T-helper 2 cell (primary cell): ENCODE data around the gene NACC2.
A peak's percentile ranks its signal among the peaks of the same experiment; 100 is the strongest.

Source experiments
- DNase-seq, 5 experiments: peaks; one replicate each; pipeline versions ENCODE4 v3.0.0 to v3.0.0-alpha.2; 2012 to 2022

The NACC2 gene

DNA sequence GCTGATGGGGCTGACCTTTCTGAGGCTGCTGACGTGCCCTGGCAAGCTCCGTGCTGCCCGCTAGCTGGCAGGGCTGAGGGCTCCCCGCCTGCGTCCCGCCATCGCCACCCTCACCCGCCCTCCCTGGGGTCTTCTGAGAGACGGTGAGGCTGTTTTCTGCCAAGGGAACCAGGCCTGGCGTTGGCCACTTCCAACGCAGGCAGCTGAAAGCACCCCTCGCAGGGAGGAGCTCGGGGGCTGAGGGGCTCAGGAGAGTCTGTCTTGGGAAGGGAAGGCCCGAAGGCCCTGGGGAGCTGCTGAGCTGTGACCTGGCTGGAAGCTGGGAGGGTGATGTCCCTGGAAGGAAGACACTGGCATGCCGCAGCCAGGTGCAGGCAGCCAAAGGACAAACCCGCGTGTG lies 33.3 kb upstream of the NACC2 start:
- DNase-seq, result no peak

DNA sequence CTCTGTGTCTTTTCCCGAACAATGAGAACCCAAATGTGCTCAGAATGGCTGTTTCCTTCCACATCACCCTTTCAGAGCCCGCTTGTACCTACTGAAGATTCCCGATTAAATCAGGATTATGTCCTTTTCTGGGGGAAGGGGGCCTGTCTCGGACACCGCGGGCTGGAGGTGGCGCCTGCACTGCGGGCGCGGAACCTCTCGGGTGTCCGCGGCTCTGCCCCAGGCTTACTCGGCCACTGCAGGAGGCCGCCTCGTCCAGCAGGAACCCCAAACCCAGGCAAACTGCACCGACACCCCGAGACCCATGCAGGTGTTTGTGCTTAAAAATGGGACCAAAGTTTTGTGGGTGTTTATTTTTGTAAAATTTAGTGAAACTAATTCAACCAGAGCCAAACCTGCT lies 32.2 kb upstream of the NACC2 start:
- DNase-seq, result no peak

DNA sequence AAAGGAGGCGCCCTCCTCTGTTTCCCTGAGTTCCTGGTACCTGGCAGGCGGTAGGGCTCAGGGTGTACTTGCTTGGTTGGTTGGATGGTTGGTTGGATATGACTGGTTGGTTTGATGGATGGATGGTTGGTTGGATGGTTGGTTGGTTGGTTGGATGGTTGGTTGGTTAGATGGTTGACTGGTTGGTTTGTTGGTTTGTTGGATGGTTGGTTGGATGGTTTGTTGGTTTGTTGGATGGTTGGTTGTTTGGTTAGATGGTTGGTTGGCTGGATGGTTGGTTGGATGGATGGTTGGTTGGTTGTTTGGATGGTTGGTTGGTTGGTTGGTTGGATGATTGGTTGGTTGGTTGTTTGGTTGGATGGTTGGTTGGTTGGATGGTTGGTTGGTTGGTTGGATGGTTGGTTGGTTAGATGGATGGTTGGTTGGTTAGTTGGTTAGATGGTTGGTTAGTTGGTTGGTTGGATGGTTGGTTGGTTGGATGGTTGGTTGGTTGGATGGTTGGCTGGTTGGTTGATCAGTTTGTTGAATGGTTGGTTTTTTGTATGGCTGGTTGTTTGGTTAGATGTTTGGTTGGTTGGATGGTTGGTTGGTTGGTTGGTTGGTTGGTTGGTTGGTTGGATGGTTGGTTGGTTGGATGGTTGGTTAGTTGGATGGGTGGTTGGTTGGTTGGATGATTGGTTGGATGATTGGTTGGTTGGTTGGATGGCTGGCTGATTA lies 30.0 kb upstream of the NACC2 start:
- DNase-seq, result no peak

DNA sequence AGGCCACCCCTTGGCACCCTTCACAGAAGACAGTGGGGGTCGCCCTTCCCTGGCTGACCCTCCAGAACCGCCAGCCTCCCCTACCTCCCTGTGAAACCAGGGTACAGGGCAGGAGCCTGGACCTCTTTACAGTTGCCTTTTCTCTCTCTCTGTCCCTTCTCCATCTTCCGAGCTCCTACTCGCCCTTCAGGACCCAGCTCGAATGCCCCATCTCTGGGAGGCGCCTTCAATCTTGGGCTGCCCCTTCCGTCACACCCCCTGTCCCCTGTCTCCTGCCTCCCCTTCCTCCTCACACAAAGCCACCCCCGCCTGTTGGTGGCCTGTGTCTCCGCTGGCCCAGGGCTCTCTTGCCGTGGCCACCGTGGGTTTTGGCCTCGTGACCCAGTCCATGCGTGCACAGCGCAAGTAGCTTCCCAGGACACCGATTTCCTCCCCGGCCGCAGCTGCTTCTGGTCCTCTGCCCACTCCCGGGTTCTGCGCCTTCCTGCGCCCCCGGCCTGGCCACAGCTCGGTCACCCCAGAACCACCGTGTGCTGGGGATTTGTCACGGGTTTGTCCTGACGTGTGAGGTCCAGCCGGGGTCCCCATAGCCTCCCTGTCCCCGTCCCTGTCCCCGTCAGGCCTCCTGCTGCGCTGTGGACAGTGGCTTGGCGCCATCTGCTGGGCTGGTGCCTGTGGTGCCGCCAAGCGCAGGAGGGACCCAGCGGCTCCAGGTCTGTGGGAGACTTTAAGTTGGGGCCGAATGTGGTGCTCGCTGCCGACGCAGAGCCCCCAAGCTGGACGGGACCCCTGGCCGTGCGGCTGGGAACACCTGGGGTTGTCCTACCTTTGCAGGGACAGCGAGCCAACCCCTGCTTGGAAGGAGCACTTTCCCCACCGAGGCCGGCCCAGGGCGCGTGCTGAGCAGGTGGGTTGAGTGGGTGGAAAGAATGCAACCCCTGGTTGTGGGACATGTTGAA lies 27.6 kb upstream of the NACC2 start:
- DNase-seq, result peak; percentile 48 to 69 (median 66)

DNA sequence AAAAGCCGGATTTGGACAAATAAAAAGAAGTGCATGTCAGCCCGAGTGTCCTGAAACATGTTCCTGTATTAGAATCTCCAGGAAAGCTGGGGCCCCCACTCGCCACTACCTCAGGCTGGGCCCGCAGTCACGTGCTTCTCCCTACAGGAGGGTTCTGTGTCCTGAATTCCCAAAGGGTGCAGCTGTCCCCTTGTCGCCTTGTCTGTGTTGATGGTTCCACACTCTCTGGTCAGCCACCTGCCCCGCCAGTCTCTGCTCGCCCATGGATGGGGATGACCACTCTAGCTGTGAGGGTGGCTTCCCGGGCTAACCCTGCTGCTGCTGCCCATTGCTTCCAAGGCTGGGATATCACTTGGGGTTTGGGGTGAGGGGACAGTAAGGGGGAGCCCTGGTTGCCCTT lies 26.7 kb upstream of the NACC2 start:
- no peak for DNase-seq

DNA sequence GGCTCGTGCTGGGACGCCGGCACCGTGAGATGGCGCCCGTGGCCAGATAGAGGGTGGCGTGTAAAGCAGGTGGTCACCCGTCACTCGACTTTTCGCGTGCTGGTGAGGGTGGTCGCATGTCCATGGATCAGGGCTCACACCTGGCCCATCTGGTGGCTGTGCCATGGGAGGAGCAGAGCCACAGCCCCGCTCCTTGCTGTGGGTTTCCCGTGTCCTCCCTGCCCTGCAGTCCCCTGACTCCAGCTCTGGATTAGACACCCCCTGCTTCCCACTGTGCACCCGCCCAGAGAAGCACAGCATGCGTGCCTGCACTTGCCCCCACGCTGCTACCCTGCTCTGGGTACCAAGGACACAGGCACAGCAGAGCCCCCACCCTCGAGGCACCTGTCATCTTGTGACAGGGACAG lies 25.4 kb upstream of the NACC2 start:
- DNase-seq, result no peak

DNA sequence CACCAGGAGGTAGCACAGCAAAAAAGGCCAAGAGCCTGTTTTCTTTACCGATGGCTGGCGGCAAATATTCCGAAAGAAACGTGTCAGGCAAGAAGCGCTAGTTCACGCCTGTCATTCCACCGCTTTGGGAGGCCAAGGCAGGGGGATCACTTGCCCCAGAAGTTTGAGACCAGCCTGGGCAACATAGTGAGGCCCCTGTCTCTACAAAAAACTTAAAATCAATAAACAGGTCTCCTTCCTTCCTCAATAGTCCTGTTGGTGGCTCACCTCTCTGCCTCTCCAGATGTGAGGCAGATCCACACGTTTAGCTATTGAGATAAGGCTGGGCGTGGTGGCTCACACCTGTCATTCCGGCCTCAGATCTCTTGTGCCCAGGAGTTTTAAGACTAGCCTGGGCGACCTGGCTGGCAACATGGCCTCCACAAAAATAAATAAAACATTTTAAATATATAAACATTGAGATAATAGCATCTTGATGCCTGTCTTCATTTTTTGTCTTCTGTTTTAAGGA lies 24.8 kb upstream of the NACC2 start:
- DNase-seq, result no peak

DNA sequence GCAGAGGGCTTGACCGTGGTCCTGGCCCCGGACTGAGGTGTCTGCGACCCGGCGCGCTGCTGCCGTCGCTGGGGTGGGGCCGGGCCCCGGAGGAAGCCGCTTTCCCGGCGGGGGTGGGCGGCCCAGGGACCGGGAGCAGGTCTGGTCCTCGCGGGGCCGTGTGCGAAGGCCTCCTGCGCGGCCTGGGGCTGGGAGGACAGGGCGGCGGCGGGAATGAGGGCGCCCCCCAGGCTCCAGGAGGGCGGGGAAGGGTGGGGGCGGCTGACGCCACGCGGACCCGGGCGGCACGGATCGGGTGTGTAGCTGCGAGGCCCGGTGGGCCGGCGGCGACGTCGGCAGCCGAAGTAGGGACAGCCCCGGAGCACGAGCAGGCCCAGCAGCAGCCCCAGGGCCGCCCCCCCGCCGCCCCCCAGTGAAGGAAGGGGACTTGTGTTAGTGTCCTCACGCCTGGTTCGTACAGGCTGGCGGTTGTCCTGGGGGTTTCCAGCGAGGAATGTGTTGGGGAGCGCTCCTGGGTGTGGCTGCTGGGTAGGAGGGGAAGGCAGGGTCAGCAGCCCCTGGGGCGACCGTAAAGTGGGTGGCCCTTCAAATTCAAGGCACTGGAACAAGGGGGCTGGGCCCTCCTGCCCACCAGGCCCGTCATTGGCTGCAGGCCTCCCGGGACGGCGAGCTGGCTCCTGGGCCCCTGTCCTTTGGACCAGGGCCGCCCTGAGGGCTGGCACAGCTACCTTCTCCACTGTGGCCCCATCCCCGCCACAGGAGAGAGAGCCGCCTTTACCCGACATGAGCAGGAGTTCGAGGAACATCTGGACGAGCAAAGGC lies 24.2 kb upstream of the NACC2 start:
- no peak for DNase-seq

DNA sequence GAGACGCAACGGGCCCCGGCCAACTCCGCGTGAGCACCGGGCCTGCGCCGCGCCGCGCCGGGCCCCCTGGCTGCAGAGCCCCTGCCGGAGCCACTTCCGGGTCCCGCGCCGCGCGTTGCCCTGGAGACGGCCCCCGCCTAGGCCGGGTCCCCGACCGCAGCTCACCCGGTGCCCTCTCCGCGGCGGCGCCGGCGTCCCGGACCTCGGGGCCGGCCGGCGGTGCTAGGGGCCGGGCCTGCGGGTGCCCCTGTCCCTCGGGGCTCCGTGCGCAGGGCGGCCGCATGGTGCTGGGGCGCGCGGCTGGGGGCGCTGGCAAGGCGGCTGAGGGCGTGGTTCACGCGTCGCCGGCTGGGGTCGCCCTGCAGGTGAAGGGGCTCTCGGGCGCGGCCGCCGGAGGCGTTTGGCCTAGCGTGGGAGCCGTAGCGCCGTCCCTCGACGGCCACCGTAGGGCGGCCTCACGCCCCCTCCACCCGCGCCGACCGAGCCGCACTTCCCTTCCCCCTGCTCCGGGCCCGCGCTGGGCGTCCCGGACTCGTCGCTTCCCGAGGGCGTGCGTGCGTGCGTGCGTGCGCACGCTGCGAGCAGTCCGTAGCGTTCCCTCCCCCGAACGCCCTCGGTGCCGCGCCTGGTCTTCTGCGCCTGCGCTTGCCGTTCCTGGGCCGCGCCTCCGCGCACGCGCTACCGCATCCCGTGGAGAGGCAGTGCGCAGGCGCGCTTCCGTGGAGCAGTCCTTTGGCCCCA lies 23.4 kb upstream of the NACC2 start, which contains the start of gene TMEM250:
TSS of gene TMEM250 (minus strand) at position 556 of the 741 bp plus-strand sequence. CDS start 1,975 bp downstream, outside the sequence.
- DNase-seq, result peak; percentile 92 to 98 (median 94)

DNA sequence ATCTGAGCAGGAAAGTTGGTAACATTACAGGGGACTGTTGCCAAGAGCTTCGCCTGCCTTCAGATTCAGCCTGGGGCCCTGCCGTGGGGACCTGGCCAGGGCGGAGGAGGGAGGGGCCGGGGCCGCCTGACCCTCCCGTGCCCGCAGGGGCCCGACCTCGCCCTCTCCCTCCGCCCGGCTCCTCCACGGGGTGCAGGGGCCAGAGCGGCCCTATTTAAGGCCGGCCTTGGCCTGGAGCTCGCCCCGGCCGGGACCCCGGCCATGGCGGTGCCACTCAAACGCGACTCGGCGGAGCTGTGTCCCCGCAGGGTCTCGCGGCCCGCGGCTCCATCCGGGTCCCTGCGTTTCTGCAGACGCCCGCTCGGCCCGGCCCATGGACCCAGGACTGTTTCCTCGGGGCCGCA lies 22.8 kb upstream of the NACC2 start:
- no peak for DNase-seq

DNA sequence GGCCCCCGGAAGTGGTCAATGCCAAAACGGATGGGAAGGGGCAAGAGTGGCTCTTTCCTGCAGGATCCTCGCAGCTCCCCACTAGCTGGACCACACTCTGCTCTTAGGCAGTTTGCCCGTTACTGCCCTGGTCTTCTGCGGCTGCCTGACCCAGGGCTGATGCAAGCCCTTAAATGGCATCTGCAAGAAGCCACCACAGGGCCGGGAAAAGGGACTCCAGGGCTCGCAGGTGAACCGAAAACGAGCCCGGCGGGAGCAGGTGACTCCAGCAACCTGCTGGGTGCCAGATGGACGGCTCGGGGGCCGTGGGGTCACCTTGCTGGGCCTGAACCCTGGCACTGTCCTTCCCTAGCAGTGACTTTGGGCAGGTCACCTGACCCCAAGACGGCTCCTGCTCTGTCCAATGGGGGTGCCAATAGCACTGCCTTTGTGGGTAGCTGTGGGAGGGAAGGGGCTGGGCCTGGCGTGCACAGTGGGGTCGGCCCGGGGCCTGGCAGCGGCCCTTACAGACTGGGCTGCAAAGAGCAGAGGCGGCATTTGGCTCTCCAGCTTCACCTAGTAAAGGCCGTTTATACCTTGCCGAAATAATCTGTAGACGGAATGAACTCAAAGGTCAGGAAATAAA lies 22.3 kb upstream of the NACC2 start:
- peak in 1 of 5 experiments; percentile 63 for DNase-seq

DNA sequence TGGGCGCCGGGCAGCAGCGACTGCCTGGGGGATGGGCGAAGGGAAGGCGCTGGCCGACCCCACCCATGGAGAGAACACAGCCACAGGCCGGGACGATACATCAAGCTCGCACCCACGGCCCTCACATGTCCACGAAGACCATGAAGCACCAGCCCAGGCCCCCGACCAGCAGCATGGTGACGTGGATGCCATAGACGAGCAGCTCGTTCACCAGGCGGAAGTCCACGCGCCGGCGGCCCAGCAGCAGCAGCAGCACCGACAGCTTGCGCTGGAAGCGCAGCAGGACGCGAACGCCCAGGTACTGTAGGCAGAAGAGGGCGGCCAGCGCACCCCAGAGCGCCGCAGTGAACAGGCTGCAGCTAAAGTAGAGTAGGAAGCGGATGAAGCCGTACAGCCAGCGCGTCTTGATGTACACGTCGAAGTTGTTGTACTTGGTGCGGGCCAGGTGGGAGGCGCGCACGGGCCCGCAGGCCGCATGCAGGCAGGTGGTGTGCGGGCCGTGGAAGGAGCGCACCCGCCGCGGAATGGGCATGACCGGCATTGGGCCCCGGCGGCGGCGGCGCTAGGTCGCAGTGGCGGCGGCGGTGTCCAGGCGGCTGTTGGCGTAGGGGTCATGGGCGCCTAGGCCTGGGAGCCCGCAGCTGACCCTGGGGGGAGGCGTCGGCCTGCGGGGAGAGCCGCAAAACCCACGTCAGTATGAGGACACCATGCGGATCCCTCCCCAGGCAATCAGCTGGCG lies 21.4 kb upstream of the NACC2 start:
- no peak for DNase-seq

DNA sequence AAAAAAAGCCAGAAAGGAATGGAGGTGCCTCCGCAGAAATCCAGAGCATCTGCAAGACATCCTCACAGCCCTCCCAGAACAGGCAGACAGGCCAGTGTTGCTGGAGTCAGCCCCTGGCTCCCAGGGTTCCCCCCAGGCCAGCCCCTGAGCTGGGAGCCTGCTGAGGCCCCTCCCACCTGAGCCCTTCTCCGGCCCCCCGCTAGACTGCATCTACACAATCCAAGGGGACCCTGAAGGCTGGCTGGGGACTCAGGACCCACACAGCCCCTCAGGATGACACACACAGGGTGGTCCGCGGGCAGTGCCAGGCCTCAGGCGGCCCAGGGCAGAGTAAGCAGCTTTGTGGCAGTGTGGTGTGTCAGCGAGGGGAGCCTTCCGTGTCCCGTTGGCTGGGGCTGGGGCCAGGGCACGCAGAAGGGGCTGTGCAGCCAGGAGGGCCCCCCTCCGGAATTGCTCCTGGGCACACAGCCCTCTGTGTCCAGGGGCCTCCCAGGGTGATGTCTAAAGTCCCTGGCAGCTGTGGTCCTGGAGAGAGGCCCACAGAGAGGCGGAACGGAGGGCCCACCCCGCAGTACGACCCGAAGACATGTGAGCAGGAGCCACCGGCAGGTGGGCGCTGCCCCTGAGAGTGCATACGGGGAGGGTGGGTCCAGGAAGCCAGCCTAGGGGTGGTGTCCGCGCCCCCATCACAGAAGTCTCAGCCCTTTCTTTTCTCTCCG lies 20.7 kb upstream of the NACC2 start:
- DNase-seq, result no peak

DNA sequence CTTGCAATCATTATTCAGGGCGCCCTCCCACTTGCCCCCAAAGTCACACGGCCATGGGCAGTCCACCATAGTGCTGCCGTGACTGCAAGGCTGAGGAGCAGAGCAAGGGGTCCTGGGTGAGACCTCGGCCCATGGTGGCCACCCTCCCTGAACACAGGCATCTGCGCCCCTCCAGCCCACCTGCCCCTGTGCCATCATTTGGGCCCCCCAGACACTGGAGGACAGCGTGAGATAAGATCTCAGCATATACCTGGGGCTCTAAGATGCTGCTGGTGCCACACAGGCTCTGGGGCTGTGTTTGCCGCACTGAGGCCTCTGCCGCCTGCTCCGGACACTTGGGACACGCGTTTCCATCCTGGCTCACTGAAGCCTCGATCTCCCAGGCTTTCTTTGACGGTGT lies 20.1 kb upstream of the NACC2 start:
- no peak for DNase-seq

DNA sequence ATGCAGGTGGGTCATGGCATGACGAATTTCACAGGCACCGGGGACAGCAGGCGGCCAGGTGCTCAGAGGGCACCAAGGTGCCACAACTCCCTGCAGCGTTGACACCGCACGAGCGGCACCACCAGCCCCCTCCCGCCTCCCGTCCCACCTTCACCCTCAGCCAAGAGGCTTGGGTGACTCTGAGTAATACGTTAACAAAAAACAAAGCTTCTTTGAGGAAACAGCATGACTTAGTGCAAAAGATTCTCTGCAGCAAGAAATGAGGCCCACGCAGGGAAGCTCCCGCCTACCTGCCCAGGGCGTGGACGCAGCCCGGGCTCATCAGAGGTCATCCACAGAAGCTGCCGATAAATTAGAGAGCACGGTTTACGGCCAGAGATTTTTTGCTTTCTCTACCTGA lies 19.5 kb upstream of the NACC2 start:
- DNase-seq, result no peak

DNA sequence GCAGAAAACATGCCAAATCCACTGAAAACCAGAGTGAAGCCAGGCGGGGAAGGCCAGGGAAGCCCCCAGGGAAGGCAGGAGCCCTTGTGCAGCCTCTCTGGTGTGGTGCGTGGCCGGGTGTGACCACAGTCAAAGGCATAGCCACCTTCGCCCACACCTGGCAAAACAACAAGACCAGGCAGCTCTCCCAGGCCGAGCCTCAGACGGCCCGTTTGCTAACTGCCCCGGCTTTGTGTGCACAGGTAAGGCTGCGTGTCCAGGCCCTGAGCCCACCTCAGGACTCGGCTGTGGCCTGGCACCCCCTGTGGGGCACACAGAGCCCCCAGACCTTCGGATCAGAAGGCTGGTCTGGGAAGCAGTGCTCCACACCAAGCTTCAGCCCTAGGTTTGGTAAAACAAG lies 17.5 kb upstream of the NACC2 start:
- no peak for DNase-seq

DNA sequence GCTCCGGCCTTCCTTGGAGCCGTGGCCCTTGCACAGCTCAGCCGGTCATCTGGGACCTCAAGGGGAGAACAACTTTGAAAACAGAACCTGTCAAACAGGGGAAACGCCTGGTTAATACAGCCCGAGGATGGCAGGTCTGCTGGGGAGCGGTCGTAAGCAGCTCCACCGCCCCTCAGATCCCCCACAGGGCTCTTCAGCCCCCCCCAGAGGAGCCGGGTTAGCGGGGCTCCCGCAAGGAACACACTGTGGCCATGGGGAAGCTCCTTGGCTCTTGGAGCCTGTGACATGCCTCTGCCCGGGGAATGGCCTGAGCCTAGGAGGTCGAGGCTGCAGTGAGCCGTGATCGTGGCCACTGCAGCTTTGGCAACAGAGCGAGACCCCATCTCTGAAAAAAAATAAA lies 16.8 kb upstream of the NACC2 start:
- no peak for DNase-seq

DNA sequence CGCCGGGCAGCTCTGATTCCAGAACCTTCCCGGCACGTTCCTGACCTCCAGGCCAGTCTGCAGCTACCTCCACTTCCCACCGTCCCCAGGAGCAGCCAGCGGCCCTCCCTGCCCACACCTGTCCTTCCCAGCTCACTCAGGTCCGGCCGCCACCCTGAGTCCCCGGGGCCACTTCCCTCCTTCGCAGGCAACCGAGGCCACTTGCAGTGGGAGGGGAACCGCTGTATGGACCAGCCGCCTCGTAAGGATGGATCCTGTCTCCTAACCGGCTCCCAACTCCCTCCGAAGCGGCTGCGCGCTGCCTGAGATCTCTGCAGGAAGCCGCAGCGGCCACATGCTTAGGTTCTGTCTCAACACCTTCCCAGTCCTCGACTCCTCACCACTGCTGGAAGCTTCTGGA lies 16.1 kb upstream of the NACC2 start:
- no peak for DNase-seq

DNA sequence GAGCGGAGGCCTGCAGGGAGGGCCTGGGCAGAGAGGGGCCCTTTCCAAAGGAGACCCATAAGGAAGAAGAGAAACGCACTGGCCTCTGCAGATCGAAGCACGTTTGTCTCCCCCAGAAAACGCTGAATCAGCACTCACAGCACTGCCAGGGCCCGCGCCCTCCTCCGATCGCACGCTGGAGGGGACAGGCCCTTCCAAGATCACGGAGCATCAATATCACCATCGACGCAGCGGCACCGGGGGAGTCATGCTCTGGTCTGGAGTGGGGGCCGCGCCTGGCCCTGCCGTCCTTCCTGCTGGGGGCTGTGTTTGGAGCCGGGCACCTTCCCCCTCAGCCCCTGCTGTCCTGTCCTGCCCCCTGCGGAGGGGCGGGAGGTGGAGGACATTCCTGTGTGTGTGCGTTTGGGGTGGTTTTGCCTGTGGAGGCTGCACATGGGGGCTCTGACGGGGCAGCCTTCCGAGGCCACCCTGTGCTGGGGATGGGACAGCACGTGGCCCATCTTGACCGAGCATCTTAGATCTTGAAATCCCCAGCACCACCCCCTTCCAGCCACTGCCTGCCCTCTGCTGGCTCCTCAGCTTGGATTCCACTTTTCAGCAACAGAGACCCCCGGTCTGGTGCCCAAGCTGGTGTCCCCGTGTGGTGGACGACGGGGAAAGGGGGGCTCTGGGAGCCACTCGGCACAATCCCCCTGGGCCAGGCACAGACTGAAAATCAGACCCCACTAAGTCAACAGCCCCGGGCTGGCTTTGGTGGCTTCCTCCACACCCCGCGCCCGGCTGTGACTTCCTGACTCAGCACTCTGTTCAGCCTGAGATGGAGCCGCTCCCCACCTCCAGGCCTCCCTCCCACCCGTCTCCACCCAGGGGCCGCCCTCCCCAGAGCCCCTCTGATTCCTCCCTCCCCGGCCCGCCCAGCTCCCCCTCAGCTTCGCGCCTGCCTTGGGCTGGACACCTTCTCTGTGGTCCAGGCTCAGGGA lies 15.3 kb upstream of the NACC2 start:
- peak in 1 of 5 experiments; percentile 72 for DNase-seq
